ENCODE results near the gene HPN.
A peak's percentile ranks its signal among the peaks of the same experiment; 100 is the strongest.
"Not testable (repeated sequence)": the region's sequence is repeated elsewhere in the genome, so short reads cannot be mapped to it uniquely, and the experiment has no call there.

The HPN gene

DNA sequence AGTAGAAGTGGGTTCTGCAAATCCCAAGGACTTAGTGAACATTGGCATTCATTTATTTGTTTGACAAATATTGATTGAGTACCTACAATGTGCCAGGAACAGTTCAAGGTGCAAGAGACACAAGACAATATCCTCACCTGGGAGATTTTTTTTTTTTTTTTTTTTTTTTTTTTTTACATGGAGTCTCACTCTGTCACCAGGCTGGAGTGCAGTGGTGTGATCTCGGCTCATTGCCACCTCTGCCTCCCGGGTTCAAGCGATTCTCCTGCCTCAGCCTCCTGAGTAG is 13.0 kb upstream of the HPN start:
- not testable (repeated sequence) for DNase-seq

DNA sequence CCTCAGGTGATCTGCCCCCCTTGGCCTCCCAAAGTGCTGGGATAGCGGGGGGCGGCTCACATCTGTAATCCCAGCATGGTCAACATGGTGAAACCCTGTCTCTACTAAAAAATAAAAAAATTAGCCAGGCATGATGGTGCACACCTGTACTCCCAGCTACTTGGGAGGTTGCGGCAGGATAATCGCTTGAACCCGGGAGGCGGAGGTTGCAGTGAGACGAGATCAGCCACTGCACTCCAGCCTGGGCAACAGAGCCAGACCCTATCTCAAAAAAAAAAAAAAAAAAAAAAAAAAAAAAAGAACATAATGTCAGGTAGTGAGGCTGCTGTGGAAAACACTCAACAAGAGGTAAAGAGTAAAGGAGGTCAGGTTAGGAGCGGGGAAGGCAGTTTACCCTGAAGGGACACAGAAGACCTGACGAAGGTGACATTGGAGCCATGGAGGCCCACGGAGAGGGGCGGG is 12.2 kb upstream of the HPN start:
- DNase-seq: not testable (repeated sequence)

DNA sequence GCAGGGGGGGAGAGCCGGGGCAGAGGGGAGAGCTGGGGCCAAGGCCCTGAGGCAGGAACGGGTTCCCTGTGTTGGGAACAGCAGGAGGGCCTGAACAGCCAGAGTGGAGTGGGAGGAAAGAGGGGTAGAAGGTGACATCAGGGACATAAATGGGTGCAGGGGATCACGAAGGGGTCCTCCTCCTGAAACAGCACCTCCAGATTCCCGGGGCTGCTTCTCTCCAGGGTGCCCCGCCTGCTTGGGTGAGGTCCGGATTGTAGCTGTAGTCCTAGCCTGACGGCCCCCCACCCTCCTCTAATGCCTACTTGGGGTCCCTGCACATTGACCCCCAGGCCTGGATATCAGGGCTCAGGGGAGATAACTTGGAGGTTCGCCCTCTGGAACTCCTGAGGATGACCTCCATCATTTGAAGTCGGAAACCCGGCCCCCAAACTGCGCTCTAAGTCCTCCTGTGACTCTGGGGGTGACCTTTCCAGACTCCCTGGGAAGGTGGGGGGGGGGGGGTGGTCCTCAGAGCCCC is 11.7 kb upstream of the HPN start:
- no peak for DNase-seq

DNA sequence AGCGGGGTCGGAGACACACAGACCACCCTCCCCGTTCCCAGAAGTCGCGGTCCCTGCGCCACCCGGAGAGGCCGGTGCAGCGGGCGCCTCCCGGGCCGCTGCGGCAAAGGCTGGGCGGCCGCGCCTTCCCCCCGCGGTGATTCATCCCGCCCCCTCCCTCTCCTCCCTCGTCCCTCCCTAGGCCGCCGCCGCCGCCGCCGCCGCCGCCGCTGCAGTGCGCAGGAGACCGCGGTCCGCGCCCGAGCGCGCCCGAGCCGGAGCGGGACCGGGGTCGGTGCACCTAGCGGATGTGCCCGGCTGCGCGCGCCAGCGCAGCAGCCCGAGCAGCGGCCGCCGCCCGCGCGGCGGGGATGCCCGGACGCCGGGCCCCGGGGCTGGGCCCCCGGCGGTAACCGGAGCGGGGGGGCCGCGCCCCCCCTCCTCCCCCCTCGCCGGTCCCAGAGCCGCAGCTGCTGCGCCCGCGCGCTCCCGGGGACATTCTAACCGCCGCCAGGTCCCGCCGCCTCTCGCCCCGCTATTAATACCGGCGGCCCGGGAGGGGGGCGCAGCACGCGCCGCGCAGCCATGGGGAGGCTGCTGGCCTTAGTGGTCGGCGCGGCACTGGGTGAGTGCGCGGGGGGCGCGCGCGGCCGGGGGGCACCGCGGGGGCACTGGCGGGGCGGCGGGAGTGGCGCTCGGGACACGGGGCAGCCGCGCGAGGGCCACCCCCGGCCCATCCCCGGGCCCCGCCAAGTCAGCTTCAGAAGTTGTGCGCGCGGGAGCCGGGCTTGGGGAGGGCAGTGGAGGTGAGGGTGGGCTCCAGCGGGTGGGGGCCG is 11.1 kb upstream of the HPN start, which contains the start of gene SCN1B:
Gene SCN1B (plus strand): TSS at position 214 of the 815 bp plus-strand sequence. CDS start 351 bp downstream, at position 565.
- DNase-seq: peak; percentile 73

DNA sequence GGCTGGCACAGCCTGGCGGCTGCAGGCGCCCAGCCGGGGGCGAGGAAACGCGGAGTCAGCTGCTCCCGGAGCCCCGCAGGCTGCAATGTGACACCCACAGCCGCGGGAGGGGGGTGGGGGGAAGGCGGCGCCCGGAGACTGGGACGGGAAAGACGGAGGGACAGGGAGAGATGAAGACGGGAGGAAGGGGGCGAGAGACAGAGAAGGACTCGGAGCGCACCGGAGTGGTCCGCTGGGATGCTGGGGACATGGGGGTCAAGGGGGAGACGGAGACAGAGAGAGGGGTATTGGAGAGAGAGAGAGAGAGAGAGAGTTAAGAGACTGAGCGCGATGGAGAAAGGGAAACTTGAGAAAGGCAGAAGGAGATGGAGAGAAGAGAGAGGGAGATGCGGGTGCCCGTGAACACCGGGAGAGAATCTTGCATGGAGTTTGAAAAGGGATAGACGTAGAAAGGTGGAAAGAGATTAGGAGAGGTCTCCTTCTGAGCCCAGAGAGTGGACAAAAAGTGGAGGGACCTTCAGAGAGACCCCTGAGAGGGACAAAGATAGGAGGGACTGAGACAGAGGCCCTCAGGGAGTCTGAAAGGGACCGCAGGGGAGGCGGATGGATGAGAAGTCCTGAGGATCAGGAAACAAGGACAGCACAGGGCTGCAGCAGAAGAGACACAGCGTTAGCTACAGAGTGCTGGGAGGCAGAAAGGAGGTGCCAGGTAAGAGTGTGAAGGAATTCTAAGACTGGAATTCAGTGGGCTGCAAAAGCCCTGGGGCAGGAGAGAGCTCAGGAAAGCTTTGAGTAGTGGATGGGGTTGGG is 10.2 kb upstream of the HPN start:
- DNase-seq: peak; percentile 39

DNA sequence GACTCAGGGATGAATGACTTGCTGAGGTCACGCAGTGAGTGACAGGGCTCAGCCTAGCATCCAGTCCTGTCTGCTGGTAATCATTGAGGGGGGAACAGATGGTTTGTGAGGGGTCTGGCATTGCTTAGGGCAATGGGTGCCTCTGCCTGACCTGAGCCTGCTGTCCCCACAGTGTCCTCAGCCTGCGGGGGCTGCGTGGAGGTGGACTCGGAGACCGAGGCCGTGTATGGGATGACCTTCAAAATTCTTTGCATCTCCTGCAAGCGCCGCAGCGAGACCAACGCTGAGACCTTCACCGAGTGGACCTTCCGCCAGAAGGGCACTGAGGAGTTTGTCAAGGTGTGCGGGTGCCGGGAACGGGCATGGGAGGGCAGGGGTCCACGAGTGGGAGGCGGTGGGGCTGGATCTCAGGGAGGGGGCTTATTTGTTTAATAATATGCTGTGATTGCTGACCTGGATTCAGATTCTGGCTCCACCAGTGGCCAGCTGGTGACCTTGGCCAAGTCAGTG is 9.1 kb upstream of the HPN start:
- DNase-seq: no peak

DNA sequence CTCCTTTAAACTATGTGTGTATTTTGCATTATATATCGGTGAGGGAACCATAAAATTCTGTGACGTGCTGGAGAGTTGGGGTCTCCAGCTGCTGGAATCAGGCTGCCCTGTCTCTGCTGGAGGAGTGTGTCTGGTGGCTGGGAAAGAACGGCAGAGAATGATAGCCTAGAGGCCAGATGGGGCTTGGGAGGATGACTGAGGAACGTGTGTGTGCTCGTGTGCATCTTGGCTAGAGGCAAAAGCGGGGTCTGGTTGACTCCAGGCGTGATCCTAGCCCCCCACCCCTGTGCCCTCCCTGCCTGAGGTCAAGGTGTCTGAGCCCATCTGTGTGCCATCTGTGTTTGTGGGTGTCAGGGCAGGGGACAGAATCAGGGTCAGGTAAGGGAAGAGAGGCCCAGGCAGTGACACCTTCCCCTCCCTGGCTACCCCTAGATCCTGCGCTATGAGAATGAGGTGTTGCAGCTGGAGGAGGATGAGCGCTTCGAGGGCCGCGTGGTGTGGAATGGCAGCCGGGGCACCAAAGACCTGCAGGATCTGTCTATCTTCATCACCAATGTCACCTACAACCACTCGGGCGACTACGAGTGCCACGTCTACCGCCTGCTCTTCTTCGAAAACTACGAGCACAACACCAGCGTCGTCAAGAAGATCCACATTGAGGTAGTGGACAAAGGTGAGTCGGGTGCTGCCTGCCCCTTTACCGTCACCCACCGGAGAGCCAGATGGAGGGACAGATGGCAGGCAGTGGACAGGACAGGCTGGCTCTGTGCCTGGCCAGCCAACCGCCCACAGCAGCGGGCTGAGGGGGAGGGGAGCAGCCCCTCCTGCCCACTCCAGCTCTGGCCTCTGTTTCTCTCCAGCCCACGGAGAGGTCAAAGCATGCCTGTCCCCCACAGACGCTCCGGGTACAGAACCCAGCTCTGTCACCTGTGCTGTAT is 8.2 kb upstream of the HPN start:
- no peak for DNase-seq

DNA sequence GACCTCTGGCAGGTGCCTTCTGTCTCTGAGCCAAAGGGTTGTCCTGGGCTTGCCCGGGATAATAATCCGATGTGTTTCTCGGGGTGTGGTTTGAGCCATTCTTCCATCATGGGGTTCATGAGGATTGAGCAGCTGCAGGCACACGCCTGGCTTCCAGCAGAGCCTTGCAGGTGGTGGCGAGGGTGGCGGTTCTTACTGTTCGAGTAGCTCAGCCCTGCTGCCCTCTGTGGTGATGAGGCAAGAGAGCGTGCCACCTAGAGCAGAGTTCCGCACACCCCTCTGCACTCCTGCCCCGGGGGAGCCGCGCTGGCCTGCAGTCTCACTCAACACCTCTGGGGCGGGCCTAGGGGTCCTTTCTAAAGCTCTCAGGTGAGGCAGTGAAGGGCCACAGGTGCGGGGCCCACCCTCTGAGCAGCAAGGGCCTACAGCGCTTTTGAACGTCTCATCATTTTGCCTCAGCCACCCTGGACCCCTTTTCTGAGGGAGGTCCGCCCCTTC is 7.5 kb upstream of the HPN start:
- DNase-seq: no peak

DNA sequence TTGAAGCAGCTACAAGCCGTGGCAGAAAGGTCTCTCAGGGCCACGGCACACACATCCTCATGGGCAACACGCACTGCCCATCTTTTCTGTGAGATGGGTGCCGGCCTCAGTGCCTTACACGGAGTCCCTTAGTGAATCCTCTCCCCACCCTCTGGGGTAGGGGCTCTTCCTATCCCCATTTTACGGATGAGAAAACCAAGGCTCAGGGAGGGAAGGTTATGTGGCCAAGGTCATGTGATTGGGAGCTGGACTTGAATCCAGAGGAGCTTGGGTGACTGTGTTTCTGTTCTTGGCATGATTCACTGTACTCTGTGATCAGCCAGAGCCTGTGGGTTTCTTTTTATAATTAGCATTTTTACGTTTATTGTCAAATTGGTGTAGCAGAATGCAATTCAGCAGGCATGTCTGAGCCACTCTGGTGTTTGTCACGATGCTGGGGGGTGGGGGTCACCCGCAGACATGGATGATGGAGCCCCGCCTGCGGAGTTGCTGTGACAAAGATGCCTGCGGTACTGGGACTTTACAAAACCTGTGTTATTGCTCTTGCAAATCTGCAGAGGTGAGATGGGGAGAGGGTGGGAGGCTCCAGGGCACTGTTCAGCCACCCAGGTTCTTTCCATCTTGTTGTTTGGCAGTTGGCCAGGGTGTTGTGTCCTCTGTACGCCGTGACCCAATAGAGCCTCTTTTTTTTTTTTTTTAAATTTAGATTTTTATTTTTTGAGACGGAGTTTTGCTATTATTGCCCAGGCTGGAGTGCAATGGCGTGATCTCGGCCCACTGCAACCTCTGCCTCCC is 6.7 kb upstream of the HPN start:
- no peak for DNase-seq

DNA sequence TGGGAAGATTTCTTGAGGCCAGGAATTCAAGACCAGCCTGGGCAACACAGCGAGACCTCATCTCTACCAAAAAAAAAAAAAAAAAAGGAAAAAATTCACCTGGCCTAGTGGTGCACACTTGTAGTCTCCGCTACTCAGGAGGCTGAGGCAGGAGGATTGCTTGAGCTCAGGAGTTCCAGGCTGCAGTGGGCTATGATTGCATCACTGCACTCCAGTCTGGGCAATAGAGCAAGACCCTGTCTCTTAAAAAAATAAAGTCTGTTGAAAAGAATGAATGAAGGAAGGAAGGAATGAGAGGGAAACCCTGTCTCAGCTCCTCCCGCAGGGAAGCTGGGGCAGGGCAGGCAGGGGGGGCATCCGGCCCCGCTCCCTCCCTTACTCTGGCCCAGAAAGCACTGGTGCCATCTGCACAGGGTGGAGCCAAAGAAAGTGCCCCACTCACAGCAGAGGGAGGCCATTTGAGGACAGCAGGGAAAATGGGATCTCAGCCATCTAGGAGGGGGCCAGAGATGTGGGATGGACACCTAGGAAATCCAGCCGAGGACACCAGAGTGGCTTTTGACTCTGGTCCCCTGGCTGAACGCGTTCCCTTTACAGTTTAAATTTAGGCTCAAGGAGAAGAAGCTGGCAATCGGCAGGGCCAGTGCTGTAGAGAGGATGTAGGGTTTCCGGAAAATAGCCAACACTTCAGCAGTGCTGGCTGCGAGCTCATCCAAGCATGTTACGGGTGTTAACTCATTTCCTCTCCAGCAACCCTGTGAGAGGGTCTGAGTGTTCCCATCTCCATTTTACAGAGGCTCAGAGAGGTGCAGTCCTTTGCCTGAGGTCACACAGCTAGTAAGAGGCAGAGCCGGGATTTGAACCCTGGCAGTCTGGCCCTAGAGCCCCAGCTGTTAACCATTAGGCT is 3.6 kb upstream of the HPN start:
- DNase-seq: no peak

DNA sequence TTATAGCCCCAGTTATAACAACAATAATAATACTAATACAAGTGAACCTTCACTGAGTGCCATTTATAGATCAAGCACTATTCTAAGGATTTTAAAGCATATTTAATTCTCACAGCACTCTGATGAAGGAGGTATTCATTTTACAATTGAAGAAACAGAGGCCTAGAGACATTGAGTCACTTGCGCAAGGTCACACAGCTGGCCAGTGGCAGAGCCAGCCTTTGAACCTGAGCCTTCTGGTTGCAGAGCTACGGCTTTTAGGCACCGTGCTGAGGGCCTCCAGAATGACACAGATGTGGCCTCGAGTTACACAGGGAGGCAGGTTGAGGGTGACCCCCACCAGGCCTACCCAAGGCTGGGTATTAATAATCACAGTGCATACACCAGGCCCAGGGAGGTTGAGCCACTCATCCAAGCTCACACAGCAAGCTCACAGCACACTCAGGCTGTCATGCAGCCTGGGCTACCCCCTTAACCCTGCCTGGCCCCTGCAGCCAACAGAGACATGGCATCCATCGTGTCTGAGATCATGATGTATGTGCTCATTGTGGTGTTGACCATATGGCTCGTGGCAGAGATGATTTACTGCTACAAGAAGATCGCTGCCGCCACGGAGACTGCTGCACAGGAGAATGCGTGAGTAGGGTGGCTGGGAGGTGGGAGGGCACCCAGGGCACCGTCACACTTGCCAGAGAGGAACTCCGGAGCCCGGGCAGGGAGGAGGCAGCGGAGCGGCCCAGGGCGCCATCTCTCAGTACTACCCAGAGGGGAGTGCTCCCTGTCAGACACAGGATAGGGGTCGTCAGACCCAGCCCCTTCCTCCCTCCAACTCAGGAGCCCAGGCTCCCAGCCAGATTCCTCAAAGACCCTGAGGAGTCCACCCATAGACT is 2.7 kb upstream of the HPN start:
- DNase-seq: peak; percentile 41

DNA sequence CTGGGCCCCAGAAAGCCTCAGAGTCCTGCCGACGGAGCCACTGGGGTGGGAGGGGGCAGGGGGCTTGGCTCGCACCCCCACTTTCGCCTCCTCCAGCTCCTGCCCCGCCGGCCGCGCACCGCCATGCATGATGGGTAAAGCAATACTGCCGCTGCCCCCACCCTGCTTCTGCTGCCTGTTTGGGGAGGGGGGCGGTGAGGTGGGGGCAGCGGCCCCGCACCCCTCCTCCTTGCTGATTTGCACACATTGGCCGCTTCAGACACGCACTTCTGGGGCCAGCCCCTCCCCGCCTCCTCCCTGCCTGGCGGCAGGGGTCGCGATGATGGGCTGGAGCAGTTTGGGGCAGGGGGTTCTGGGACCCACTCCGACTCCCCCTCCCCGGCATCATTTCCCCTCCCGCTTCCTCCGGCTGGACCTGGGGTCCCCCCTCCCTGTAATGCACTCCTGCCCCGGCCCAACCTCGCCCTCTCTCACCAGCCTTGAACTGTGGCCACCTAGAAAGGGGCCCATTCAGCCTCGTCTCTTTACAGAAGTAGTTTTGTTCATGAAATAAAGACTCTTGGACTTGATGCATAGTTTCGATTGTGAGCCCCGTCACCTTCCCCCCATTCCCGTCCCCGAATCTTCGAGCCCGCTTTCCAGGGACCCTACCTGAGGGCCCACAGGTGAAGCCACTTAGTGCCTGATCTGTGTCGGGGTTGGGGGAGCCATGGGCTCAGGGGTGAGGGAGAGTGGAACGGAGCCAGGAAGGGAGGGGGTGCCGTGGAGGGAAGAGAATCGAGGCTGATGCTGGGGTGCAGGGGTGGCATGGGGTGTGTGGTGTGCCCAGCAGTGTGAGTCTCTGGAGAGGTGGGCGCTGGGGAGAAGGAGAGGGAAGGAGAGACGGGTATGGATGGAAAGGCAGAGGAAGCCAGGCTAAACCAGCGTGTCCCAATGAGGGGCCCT is 1.4 kb upstream of the HPN start:
- DNase-seq: no peak

DNA sequence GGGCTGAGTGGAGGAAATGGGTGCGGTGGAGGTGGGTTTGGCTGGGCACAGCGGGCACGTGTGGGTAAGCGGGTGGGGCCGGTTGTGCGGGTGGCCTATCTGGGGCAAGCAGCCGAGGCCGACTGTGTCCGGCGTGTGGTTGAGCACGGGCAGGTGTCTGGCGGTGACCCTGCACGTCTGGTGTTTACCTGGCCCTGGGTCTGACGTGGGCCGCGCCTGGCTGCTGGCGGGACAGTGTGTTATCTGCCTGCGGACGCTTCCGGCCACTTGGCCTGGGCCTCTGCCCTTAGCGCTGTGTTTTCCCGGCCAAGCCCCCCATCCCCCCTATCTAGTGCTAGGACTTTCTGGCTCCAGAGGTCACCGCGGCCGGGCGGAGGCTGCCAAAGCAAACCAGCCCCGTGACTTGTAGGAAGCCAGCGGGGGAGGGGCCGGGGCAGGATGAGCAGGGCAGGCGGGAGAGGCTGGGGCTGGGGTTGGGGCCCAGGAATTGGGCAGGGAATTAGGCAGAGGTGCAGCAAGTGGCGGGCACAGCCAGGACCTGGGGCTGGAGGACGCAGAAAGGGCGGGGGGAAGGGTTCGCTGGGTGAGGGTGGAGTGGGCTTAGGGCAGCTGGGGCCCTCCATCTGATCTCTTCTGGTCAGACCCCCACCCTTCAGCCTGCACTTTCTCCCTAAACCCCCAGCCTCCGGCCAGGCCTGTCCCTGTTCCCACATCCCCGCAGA is 534 bp upstream of the HPN start:
- no peak for DNase-seq

DNA sequence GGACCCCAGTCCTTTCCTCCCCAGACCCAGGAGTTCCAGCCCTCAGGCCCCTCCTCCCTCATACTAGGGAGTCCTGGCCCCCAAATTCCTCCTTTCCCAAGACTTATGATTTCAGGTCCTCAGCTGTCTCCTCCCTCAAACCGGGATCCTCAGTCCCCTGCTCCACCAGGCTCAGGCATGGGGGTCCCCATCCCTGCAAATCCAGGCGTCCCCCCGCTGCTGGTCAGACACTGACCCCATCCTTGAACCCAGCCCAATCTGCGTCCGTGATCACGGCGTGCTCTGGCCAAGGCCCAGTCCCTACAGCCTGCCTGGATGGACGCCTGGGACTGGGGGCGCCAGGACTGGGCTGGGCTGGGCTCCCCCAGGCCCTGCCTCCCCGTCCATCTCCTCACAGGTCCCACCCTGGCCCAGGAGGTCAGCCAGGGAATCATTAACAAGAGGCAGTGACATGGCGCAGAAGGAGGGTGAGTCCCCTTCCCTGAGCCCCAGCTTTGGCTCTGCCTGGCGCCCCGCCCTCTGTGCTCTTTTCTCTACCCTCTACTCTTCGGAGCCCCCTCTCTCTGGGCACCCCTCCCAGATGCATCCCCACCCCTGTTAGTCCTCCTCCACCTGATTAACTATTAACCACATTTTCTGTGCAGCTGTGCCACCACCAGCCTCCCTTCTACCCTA is 672 bp downstream of the HPN start:
- no peak for DNase-seq

DNA sequence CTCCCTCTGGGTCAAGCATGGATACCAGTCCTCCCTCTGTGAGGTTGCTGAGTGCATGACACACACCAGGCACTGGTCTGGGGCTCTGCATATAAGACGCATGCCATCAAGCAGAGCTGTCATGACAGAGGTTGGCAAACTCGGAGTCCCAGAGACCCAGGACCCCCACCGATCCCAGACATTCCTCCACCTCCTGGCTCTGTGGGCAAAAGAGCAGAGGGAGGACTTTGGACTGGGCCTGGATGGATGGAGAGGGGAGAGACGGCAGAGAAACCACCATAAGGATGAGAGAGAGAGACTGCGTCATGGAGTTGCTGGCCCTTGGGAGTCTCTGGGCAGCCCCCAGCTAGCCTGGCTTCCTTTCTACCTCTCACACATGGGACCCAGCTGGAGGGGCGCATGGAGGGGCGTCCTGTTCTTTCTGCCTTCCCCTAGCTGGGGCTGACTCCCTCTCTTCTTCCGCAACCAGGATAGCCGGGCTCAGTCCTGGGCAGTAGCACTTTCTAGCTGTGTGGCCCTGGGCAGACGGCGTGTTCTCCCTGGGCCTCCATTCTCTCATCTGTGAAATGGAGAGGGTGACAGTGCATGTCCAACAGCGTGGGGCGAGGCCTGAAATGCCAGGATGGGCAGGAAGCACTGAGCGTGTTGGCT is 1.6 kb downstream of the HPN start:
- no peak for DNase-seq

DNA sequence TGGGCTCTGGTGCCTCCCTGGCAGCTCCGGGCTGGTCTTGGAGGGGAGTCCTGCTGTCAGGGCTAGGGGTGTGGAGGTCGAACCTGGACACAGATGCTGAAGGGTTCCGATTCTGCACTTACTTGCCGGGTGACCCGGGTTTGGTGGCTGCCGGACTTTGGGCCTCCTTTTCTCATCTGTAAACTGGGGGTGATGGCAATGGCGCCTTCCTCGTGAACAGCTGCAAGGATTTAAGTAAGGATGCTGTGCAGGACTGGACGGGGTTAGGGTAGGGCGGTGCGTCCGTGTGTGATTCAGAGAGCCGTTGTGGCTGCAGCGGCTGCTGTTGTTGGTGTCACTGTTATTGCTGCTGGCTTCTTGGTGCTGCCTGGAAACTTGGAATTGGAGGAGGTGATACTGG is 2.4 kb downstream of the HPN start:
- no peak for DNase-seq

All from fibroblast of skin of right quadriceps (primary cell).